Endothelial cell of umbilical vein (primary cell): ENCODE results near the gene ZNF385C.
A peak's percentile ranks its signal among the peaks of the same experiment; 100 is the strongest.

Experiments used
- EZH2 ChIP-seq: IDR thresholded peaks from 2 replicates; pipeline ENCODE4 v1.6.1; 2012; ENCODE audit warnings: borderline replicate concordance, low read depth, mild to moderate bottlenecking, moderate library complexity, low read length, inconsistent platforms; ENCODE audit not compliant: severe bottlenecking
- FOS ChIP-seq: IDR thresholded peaks from 2 replicates; pipeline ENCODE4 v1.6.1; 2011; ENCODE audit warnings: mild to moderate bottlenecking, low read length, moderate library complexity, borderline replicate concordance; ENCODE audit not compliant: insufficient read depth
- GATA2 ChIP-seq: IDR thresholded peaks from 2 replicates; pipeline ENCODE4 v1.7.0; 2011; ENCODE audit warnings: low read depth, mild to moderate bottlenecking, moderate library complexity, mixed read lengths, low read length; ENCODE audit not compliant: insufficient read length, insufficient read depth
- MAX ChIP-seq: IDR thresholded peaks from 2 replicates; pipeline ENCODE4 v1.6.1; 2011; ENCODE audit not compliant: insufficient read depth, insufficient read length
- MYC ChIP-seq: IDR thresholded peaks from one replicate; pipeline ENCODE4 v1.6.1; 2011; ENCODE audit warnings: mild to moderate bottlenecking, low read depth, low read length
- POLR2A ChIP-seq: IDR thresholded peaks from 2 replicates; pipeline ENCODE4 v1.6.1; 2012; ENCODE audit warnings: low read depth, mild to moderate bottlenecking, control low read depth, low read length
- POLR2AphosphoS5 ChIP-seq: IDR thresholded peaks from 2 replicates; pipeline ENCODE4 v1.6.1; 2012; ENCODE audit warnings: low read depth, mild to moderate bottlenecking, control low read depth, low read length, moderate library complexity; ENCODE audit not compliant: insufficient read depth
- TF ChIP-seq, protein P1 (sequence below), 2 donors: IDR thresholded peaks; 1 replicate in 1 of 2; 2 replicates in 1 of 2; pipeline ENCODE4 v1.5.1; 2011; ENCODE audit warnings: low read length in 2 of 2, mild to moderate bottlenecking in 2 of 2, moderate library complexity in 2 of 2, control low read depth in 1 of 2, inconsistent platforms in 1 of 2, low read depth in 1 of 2; ENCODE audit not compliant: insufficient read depth in 1 of 2; ENCODE audit errors: extremely low read depth in 1 of 2

DNA sequence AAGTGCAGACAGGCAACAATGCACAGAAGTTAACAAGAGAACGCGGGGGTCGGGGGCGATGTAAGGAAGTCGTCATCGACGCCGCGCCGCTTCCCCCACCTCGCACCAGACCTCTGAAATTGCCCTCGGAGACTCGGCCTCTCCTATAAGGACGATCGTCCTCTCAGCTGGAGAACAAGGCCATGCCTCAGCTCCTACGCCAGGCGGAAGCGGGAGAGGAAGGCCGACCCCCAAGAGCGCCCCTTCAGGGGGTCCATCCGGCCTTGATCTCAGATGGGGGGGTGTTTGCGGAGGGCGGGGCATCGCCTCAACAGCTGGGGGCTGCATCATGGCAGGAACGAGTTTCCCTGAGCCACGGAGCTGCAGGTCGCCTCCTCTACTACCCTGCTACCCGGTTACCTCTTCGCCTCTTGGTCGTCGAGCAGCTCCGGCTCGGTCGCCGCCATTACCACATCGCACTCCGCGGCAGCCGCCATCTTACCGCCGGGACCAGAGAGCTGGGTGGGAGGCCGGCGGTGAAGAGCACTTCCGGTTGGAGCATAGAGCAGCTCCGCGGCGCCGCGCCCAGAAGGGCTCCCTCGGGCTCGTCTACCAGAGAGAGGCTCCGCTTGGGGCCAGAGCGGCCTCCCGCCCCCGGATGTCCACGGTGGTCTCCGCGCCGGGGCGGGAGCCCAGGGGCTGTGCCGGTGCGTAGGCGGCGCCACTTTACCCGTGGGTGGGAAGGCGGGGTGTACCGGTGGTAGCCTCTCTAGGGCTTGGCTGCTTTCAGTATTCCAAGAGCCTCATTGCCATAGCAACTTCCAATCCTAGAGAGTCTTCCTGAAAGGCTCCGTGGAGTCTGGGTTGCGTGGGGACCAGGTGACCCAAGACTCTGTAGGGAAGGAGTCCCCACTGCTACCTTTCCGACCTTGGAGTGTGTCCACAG is 81.1 kb downstream of the ZNF385C start, which contains the start of gene DNAJC7:
- TF ChIP-seq MYC (no peak), POLR2AphosphoS5 (peak; percentile 87), GATA2 (no peak), EZH2 (no peak), FOS (no peak), MAX (no peak), POLR2A (peak; percentile 91)
- TF ChIP-seq, protein P1, sequence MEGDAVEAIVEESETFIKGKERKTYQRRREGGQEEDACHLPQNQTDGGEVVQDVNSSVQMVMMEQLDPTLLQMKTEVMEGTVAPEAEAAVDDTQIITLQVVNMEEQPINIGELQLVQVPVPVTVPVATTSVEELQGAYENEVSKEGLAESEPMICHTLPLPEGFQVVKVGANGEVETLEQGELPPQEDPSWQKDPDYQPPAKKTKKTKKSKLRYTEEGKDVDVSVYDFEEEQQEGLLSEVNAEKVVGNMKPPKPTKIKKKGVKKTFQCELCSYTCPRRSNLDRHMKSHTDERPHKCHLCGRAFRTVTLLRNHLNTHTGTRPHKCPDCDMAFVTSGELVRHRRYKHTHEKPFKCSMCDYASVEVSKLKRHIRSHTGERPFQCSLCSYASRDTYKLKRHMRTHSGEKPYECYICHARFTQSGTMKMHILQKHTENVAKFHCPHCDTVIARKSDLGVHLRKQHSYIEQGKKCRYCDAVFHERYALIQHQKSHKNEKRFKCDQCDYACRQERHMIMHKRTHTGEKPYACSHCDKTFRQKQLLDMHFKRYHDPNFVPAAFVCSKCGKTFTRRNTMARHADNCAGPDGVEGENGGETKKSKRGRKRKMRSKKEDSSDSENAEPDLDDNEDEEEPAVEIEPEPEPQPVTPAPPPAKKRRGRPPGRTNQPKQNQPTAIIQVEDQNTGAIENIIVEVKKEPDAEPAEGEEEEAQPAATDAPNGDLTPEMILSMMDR (IDR thresholded peaks at IDR 0.05; ENCODE audit: extremely low read depth in 1 of 2, insufficient read depth in 1 of 2, low read depth in 1 of 2, low read length in 2 of 2) = peak in 1 of 2 donors; percentile 2
